Measurements from ENCODE around the gene SLC4A9.
A peak's percentile ranks its signal among the peaks of the same experiment; 100 is the strongest.
"Not testable (repeated sequence)": the region's sequence is repeated elsewhere in the genome, so short reads cannot be mapped to it uniquely, and the experiment has no call there.

The SLC4A9 gene

DNA sequence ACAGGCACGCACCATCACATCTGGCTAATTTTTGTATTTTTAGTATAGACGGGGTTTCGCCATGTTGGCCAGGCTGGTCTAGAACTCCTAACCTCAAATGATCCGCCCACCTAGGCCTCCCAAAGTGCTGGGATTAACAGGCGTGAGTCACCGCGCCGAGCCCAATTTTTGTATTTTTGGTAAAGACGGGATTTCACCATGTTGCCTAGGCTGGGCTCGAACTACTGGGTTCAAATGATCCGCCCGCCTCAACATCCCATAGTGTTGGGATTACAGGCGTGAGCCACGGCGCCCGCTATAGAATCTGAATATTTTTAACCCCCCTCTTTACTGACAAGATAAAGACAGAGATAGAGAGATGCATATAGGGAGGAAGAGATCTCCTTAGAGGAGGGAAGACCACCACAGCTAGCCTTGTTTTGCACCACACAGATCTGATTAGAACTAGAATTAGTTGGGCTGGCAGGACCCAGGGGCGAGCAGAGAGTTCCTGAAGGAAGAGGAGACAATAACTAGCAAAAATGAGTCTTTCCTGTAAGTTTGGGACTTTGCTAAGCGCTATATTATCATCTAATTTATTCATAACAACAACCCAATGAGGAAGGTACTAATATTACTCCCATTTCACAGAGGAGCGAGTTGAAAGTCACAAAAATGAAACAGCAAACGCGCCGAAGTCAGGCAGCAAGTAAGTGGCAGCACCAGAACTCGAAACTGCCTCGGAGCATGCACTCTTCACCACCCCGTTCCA lies 40.2 kb downstream of the SLC4A9 start:
- no peak for DNase-seq (ENCODE audit: low read depth)

- DNase-seq (ENCODE audit: low read depth): peak; percentile 77
Observed at GRCh38 chr5:140400730-140401361, 40.9 kb downstream of the SLC4A9 start.

DNA sequence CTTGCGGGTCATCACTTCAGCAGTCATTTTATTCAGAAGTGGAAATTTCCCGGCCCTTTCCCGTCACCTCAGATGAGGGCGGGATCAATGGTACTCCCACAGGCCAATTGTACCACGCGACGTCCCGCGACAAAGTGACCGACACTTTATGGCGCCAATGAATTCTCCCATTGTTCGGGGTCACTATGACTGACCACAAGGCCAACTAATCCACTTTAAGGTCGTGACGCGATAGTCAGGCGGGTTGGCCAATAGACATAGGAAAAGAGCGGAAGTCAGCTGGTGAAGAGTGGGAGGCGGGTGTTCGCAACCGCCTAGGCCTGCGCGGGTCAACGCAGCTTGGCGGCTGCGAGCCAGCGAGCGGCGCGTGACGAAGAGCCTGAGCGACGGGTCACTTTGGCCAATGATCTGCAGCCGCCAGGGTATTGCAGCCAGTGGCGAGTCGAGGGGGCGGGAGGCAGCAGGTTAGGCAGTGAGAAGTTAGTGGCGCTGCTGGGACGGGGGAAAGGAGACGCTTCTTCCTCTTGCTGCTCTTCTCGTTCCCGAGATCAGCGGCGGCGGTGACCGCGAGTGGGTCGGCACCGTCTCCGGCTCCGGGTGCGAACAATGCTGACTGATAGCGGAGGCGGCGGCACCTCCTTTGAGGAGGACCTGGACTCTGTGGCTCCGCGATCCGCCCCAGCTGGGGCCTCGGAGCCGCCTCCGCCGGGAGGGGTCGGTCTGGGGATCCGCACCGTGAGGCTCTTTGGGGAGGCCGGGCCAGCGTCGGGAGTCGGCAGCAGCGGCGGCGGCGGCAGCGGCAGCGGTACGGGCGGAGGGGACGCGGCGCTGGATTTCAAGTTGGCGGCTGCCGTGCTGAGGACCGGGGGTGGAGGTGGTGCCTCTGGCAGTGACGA lies 41.6 kb downstream of the SLC4A9 start, which contains the start of gene ANKHD1:
Gene ANKHD1, plus strand, starts transcription at position 472 of the 896 bp plus-strand sequence. Its CDS starts 135 bp downstream, at position 607.
- peak; percentile 94 for DNase-seq (ENCODE audit: low read depth)

DNA sequence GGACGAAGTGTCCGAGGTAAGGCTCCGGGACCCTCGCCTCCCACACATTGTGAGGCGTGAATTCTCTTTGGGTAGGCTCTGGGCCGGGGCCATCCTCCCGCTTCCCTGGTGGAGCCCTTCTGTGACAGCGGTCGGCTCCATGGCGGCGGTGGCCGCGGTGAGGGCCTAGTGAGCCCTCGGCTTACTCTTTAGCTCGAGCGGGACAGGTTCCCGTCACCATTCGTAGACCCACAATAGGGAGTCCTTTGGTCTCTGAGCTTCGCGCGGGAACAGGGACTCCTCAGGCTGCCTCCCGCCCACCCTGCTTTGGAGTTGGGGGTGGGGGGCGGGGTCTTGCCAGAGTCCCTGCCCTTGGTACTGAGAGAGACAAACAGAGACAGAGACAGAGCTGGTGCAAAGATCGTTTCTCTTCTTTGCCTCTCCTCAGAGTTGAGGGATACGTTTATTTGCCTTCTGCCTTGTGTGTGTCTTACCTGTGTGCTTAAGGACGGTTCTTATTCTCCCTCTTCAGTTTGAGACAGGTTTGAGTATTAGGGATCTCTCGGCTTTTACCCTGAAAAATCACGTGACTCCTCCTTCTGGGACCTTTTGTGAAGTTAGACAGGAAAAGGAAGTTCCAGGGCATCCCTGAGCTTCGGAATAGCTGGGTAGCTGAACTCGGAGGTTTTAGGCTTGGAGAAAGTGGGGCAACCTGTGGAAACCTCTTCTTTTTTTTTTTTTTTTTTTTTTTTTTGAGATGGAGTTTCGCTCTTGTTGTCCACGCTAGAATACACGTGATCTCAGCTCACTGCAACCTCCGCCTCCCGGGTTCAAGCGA lies 42.5 kb downstream of the SLC4A9 start:
- DNase-seq (ENCODE audit: low read depth): peak; percentile 36

DNA sequence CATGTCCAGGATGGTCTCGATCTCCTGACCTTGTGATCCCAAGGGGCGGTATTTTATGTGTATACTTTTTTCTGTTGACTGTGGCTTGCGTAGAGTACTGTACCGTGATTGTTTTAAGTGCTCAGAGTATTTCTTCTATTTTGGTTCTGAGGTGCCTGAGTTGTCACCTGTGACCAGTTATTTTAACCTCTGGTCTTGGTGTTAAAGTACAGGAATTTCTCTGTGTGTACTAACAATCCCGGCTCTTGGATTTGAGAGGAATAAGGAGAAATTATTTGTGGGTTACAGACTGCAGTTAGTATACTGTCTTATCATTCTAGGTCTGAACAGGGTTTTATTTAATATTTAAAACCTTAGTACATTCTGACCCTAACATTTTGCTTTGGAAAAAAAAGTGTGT lies 43.6 kb downstream of the SLC4A9 start:
- DNase-seq (ENCODE audit: low read depth): no peak

GRCh38 chr5:140408750-140409241 lies 48.8 kb downstream of the SLC4A9 start:
- DNase-seq (ENCODE audit: low read depth): no peak

- DNase-seq (ENCODE audit: low read depth): no peak
Observed at GRCh38 chr5:140413230-140413629, 53.2 kb downstream of the SLC4A9 start.

GRCh38 chr5:140417235-140417634 lies 57.2 kb downstream of the SLC4A9 start:
- no peak for DNase-seq (ENCODE audit: low read depth)

DNA sequence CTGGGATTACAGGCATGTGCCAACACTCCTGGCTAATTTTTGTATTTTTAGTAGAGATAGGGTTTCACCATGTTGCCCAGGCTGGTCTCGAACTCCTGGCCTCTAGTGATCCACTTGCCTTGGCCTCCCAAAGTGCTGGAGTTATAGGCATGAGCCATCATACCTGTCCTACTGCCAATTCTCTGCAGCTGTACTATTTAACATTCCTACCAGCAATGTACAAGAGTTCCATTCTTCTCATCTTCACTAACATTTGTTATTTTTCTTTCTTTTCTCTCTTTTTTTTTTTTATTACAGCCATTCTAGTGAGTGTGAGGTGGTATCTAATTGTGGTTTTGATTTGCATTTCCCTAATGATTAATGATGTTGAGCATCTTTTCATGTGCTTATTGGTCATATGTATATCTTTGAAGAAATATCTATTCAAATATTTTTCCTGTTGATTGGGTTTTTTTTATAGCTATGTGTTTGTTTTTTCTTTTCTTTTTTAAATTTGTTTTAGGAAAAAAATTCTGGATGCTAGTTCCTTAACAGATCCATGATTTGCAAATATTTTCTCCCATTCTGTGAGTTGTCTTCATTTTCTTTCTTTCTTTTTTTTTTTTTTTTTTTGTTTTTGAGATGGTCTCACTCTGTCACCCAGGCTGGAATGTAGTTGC lies 59.0 kb downstream of the SLC4A9 start:
- DNase-seq (ENCODE audit: low read depth): no peak

- DNase-seq (ENCODE audit: low read depth): no peak
Observed at GRCh38 chr5:140420226-140420570, 60.2 kb downstream of the SLC4A9 start.

DNA sequence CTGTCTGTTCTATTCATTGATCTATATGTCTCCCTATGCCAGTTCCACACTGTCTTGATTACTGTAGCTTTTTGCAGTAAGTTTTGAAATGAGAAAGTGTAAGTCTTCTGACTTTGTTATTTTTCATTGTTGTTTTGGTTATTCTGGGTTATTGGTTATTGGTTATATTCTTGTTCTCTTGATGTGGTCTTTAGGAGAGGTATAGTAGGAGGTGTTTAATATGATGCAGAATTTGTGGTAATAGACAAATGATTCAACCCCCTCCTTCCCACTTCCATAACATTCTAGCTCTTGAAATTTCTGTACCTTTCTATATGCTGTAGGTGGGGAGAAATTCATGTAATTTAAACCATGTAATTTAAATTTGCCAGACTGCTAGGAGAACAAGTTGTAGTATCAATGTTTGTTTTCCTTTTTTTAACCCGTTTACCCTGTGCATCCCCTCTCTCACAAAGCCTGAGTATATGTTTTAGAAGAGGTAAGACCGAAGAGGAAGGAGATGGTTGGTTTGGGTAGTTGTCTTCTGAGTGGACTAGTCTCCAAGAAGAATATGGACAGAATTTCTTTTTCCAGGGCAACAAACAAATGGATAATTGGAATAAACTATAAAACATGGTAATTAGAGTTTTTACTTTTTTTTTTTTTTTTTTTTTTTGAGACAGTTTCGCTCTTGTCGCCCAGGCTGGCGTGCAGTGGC lies 60.8 kb downstream of the SLC4A9 start:
- DNase-seq (ENCODE audit: low read depth): no peak

DNA sequence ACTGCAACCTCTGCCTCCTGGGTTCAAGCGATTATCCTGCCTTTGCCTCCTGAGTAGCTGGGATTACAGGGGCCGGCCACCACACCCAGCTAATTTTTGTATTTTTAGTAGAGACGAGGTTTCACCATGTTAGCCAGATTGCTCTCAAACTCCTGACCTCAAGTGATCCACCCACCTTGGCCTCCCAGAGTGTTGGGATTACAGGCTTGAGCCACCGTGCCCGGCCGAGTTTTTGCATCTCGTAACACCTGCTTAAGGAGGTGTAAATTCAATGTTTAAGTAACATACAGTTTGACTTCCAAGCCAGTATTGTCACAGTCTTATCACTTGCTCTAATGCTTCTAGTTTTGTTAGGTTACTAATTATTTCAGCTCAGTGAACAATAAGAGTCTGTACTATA lies 61.4 kb downstream of the SLC4A9 start:
- DNase-seq (ENCODE audit: low read depth): not testable (repeated sequence)

DNA sequence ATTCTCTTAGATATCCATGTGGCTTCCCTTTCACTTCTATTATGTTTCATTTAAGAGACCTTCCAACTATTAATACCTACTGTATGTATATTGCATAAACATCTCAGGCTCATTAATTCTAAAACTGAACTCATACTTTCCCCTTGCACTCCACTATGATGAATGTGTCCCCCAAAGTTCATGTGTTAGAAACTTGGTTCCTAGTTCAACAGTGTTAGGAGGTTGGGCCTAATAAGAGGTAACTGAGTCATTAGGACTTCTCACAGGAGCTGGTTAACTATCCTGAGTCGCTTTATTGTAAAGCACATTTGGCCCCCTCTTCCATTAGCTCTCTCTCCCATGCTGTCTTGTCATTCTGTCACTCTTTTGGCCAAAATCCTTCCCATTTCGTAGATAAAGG lies 63.6 kb downstream of the SLC4A9 start:
- DNase-seq (ENCODE audit: low read depth): no peak

- DNase-seq (ENCODE audit: low read depth): no peak
Observed at GRCh38 chr5:140424135-140424534, 64.1 kb downstream of the SLC4A9 start.
